NT2/D1 (cell line): ENCODE measurements around the gene MAP3K9.

Experiments used
- DNase-seq: peaks from one replicate; pipeline ENCODE4 v3.0.0-alpha.2; 2011; ENCODE audit warnings: low read depth, low spot score
- H3K27me3 ChIP-seq: 2 replicates; pipeline ENCODE4 v1.6.0; 2011; ENCODE audit warnings: mild to moderate bottlenecking; ENCODE audit not compliant: insufficient read length, insufficient read depth
- H3K36me3 ChIP-seq: 2 replicates; pipeline ENCODE4 v1.6.1; 2011; ENCODE audit warnings: mild to moderate bottlenecking, low read length, mixed read lengths; ENCODE audit not compliant: insufficient read depth, insufficient read length
- H3K4me1 ChIP-seq: 2 replicates; pipeline ENCODE4 v1.5.1; 2011; ENCODE audit not compliant: insufficient read depth, insufficient read length
- H3K4me3 ChIP-seq: 2 replicates; pipeline ENCODE4 v1.5.1; 2011; ENCODE audit warnings: low read depth; ENCODE audit not compliant: insufficient read length
- H3K9ac ChIP-seq: 2 replicates; pipeline ENCODE4 v1.6.0; 2011; ENCODE audit warnings: low read depth; ENCODE audit not compliant: insufficient read length
- H3K9me3 ChIP-seq: 2 replicates; pipeline ENCODE4 v1.5.1; 2011; ENCODE audit warnings: mild to moderate bottlenecking, low read length; ENCODE audit not compliant: insufficient read depth
- SUZ12 ChIP-seq: IDR thresholded peaks from 2 replicates; pipeline ENCODE4 v1.6.1; 2011; ENCODE audit not compliant: insufficient read length, insufficient read depth; ENCODE audit errors: extremely low read depth
- YY1 ChIP-seq: IDR thresholded peaks from 2 replicates; pipeline ENCODE4 v1.6.1; 2011; ENCODE audit not compliant: insufficient read length, insufficient read depth
- ZNF274 ChIP-seq: IDR thresholded peaks from 2 replicates; pipeline ENCODE4 v1.6.1; 2011; ENCODE audit warnings: mild to moderate bottlenecking, low read depth, low read length

MAP3K9 gene

DNA sequence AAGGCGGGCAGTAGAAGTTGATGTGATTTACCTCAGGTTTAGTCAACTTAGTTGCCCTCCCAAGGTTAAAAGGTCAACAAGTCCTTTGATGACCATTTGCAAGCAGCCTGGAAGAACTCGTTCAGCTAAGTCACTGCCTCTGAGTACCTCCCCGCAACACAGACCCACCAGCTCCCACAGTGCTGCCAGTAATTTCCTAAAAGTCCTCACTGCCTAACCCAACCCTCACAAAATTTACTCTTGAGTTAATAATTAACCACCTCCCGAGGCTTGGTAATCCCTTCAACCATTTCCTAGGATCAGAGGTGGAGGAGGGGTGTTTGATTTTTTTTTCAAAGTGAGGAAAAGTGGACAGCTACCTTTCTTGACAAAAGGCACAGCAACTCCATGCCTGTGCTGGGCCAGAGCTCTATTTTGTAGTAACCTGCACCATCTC is 55.8 kb downstream of the MAP3K9 start:
- peaks cover 23% of the 10 kb centered on the region for H3K36me3 ChIP-seq
- TF ChIP-seq SUZ12, result no peak
- TF ChIP-seq YY1, result no peak
- TF ChIP-seq ZNF274, result no peak

DNA sequence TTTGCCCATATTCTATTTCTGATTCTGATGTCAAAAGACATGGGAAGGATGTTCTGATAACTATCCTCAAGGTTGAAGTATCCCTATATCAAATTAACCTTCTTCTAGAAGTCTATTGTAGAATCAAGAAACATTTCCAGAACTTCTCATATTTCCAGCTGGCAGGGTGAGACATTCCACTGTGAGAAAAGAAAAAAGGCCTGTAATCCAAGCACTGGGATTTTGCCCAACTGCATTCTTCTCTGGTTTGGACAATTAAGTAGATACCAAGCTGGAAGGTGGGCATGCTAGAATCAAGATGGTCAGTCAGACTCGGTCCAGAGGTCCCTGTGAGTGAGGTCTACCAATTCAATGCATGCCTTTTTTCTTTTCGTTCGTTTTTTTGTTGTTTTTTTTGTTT is 60.9 kb downstream of the MAP3K9 start:
- peaks cover 32% of the 10 kb centered on the region for H3K36me3 ChIP-seq
- no peak for DNase-seq
- no peak overlapping the region for H3K9ac ChIP-seq
- H3K27me3 ChIP-seq, result no peaks in the 10 kb centered on the region
- H3K9me3 ChIP-seq, result no peaks in the 10 kb centered on the region
- no peaks in the 10 kb centered on the region for H3K4me1 ChIP-seq
- H3K4me3 ChIP-seq, result no peak overlapping the region
- TF ChIP-seq ZNF274 (no peak), YY1 (no peak), SUZ12 (no peak)

More for the DNA sequence above, 55.8 kb downstream of the MAP3K9 start:
- no peak for DNase-seq
- no peaks in the 10 kb centered on the region for H3K9me3 ChIP-seq
- H3K9ac ChIP-seq, result no peak overlapping the region
- no peak overlapping the region for H3K4me3 ChIP-seq
- no peaks in the 10 kb centered on the region for H3K4me1 ChIP-seq
- no peaks in the 10 kb centered on the region for H3K27me3 ChIP-seq

DNA sequence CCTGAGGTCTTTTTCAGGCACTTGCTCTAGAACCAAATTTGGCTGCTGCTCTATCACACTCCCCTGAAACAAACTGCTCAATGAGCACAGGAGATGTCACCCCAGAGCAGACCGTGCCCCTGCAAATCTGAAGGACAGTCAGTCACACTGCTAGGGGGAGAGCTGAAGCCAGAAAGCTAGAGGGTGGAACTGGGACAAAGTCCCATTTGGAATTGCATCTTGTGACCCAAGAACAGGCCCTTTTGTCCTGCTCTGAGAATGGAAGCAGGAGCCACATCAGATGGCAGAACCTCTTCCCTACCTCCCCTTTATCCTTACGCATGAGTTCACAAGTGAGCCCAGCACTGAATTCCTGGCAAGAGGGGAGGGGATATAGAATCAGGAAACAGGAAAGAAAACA is 64.7 kb downstream of the MAP3K9 start:
- DNase-seq, result no peak
- no peaks in the 10 kb centered on the region for H3K27me3 ChIP-seq
- no peak overlapping the region for H3K4me3 ChIP-seq
- no peak overlapping the region for H3K9ac ChIP-seq
- H3K9me3 ChIP-seq, result no peaks in the 10 kb centered on the region
- TF ChIP-seq SUZ12 (no peak), ZNF274 (no peak), YY1 (no peak)
- no peaks in the 10 kb centered on the region for H3K4me1 ChIP-seq
- peaks cover 36% of the 10 kb centered on the region for H3K36me3 ChIP-seq

DNA sequence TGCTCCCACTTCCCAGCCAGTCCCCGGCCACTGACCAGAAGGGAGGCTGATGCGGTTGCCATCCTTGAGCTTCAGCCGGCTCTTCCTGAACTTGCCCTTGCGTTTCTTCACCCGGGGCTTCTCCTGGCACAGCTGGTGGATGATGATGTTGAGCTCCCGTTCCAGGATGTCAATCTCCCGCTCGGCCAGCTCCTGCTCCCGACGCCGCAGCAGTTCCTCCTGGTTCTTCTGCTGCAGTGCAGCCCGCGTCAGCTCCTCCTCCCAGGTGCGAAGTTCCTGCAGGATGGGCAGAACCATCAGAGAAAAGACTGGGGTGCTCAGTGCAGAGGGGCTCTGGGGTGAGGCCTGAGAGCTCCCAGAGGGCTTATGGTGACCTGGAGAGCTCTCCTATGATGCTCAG is 67.0 kb downstream of the MAP3K9 start:
- no peak overlapping the region for H3K4me3 ChIP-seq
- TF ChIP-seq ZNF274 (no peak), SUZ12 (no peak), YY1 (no peak)
- H3K9me3 ChIP-seq, result no peaks in the 10 kb centered on the region
- DNase-seq, result no peak
- peaks cover 44% of the 10 kb centered on the region for H3K36me3 ChIP-seq
- H3K4me1 ChIP-seq, result no peaks in the 10 kb centered on the region
- no peaks in the 10 kb centered on the region for H3K27me3 ChIP-seq
- H3K9ac ChIP-seq, result no peak overlapping the region

DNA sequence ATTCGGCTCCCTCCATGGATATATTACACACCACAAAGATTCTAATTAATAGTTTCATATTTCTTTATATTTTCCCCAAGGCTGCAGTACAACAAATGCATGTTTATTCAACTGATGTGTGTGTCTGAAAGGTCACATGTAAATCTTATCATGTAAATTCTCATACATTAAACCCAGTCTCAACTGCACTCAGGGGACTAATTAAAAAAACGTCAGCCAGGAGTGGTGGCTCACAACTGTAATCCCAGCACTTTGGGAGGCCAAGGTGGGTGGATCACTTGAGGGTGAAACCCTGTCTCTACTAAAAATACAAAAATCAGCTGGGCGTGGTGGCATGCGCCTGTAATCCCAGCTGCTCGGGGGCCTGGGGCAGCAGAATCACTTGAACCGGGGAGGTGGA is 67.8 kb downstream of the MAP3K9 start:
- H3K4me1 ChIP-seq, result no peaks in the 10 kb centered on the region
- no peaks in the 10 kb centered on the region for H3K9me3 ChIP-seq
- no peak for TF ChIP-seq ZNF274
- TF ChIP-seq SUZ12, result no peak
- no peak for TF ChIP-seq YY1
- H3K27me3 ChIP-seq, result no peaks in the 10 kb centered on the region
- H3K36me3 ChIP-seq, result peaks cover 46% of the 10 kb centered on the region
- no peak overlapping the region for H3K9ac ChIP-seq
- H3K4me3 ChIP-seq, result no peak overlapping the region
- no peak for DNase-seq

DNA sequence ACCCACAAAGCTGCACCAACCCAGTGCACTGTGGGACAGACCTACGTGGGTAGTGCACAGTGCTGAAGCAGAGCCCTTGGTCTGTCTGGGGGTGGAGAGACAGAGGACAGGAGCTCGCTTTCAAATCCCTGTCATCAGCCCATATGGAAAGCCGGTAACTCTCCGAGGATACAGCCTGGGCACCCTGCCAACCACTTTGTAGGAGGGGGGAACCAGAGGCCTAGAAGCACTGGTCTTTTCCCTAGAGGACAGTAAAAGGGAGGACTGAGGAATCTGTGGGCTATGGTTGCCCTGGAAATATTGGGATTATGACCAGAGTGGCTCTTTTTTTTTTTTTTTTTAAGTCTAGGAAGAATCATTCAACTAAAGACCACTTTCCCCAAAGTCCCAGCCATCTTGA is 74.3 kb downstream of the MAP3K9 start:
- Histone ChIP-seq H3K9ac (no peak overlapping the region), H3K4me3 (no peak overlapping the region), H3K9me3 (no peaks in the 10 kb centered on the region), H3K36me3 (peaks cover 84% of the 10 kb centered on the region), H3K4me1 (no peaks in the 10 kb centered on the region), H3K27me3 (no peaks in the 10 kb centered on the region)
- DNase-seq, result no peak
- TF ChIP-seq YY1 (no peak), ZNF274 (no peak), SUZ12 (no peak)

DNA sequence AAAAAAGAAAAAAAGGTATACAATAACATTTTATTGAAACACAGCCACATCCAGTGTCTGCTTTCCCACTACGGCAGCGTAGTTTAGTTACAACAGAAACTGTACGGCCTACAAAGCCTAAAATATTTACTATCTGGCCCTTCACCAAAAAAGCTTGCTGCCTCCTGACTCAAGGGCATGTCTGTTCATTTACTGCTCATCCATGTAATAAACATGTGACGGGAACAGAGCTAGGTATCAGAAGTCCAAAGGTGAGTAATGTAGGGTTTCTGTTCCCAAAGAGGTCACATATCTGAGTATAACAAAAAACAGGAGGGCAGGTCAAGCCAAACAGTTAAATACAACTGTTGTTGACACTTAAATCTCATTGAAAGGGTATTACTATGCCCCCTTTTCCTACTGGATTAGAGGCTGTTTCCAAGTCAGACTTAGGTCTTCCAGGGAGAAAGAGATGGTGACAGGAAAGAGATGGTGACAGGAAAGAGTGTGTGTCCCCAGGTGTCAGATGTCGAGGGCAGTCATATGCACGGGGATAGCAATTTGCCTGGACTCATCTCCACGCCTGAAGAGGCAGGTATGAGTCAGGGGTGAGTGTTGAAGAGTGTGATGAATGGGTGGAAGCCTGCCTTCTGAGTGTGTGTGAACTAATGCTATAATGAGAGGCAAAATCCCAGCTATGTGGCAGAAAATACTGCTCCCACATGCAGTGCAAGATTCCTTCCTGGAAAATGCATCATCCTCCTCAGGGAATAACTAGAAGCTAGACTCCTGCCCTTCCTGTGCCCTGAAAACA is 77.7 kb downstream of the MAP3K9 start:
- H3K9me3 ChIP-seq, result no peaks in the 10 kb centered on the region
- H3K9ac ChIP-seq, result no peak overlapping the region
- H3K27me3 ChIP-seq, result no peaks in the 10 kb centered on the region
- H3K4me3 ChIP-seq, result no peak overlapping the region
- DNase-seq, result no peak
- peaks cover 69% of the 10 kb centered on the region for H3K36me3 ChIP-seq
- no peaks in the 10 kb centered on the region for H3K4me1 ChIP-seq
- TF ChIP-seq ZNF274 (no peak), YY1 (no peak), SUZ12 (no peak)
